Activated naive CD4-positive, alpha-beta T cell treated with anti-CD3 and anti-CD28 coated beads for 36 hours (primary cell): Measurements from ENCODE around the gene SCUBE1. TPM values are rescaled to one million over a fixed set of nuclear protein-coding genes. Genes with fewer than 3 reads are reported as not detected.

Source experiments
- CTCF ChIA-PET: fragments of 350-600 bp; sonication (Branson Sonifier 250); formaldehyde crosslinking; loops from one replicate; lab custom pipeline; 2021; ENCODE audit warnings: antibody characterized with exemption; lab: Charles Lee
- DNase-seq: peaks from one replicate; pipeline ENCODE4 v3.0.0-alpha.2; 2020
- H3K27ac Mint-ChIP-seq: one replicate; pipeline ENCODE4 v1.8.0; 2021; ENCODE audit warnings: mild to moderate bottlenecking, mixed read lengths
- H3K27me3 Mint-ChIP-seq: one replicate; pipeline ENCODE4 v1.8.0; 2021; ENCODE audit warnings: low read depth, mixed read lengths
- H3K36me3 Mint-ChIP-seq: one replicate; pipeline ENCODE4 v1.8.0; 2021; ENCODE audit warnings: low read depth, mixed read lengths
- H3K4me1 Mint-ChIP-seq: one replicate; pipeline ENCODE4 v1.8.0; 2021; ENCODE audit warnings: low read depth, mixed read lengths
- H3K4me3 Mint-ChIP-seq: one replicate; pipeline ENCODE4 v1.8.0; 2021; ENCODE audit warnings: mild to moderate bottlenecking, moderate library complexity, mixed read lengths
- H3K9me3 Mint-ChIP-seq: one replicate; pipeline ENCODE4 v1.8.0; 2021; ENCODE audit warnings: mixed read lengths
- intact Hi-C: fragments of 100-400 bp; cut with micrococcal nuclease; formaldehyde crosslinking; loops from one replicate; pipeline ENCODE4 v1.15.1; 2023
- total RNA-seq, 2 experiments: library from RNA; stranded (reverse); gene quantifications; one replicate each; pipeline ENCODE4 v1.2.3, GENCODE V29; 2021

SCUBE1 gene
- total RNA-seq, 2 experiments from 2014 or later, result not detected

GRCh38 chr22:43269646-43270045, 73.5 kb downstream of the SCUBE1 start:
- no peaks in the 10 kb centered on the region for H3K9me3 Mint-ChIP-seq

GRCh38 chr22:43269246-43269645, 73.9 kb downstream of the SCUBE1 start:
- Mint-ChIP-seq H3K27ac (no peak overlapping the region), H3K9me3 (no peaks in the 10 kb centered on the region), H3K36me3 (no peaks in the 10 kb centered on the region), H3K4me3 (no peak overlapping the region), H3K27me3 (no peaks in the 10 kb centered on the region), H3K4me1 (peaks cover 4% of the 10 kb centered on the region)
- no peak for DNase-seq
- intact Hi-C loops, result no loop called here
- CTCF ChIA-PET, result interaction anchor here (0.7 to 1.7 kb wide), 2 partner anchors 16 to 77 kb away, joined by 3 to 12 read pairs; no protein-coding TSS in a partner anchor

More at GRCh38 chr22:43269646-43270045, 73.5 kb downstream of the SCUBE1 start:
- intact Hi-C loops, result no loop called here
- no peaks in the 10 kb centered on the region for H3K36me3 Mint-ChIP-seq
- H3K27ac Mint-ChIP-seq, result no peak overlapping the region
- peaks cover 2% of the 10 kb centered on the region for H3K4me1 Mint-ChIP-seq
- DNase-seq, result no peak
- CTCF ChIA-PET, result interaction anchor here (0.5 to 1.7 kb wide), 3 partner anchors 16 to 77 kb away, joined by 3 to 12 read pairs (median 3); no protein-coding TSS in a partner anchor
- H3K27me3 Mint-ChIP-seq, result no peaks in the 10 kb centered on the region
- H3K4me3 Mint-ChIP-seq, result no peak overlapping the region

GRCh38 chr22:43267981-43268660, 75.1 kb downstream of the SCUBE1 start:
- H3K36me3 Mint-ChIP-seq, result no peaks in the 10 kb centered on the region
- no peak overlapping the region for H3K27ac Mint-ChIP-seq
- CTCF ChIA-PET, result interaction anchor here (1.1 to 1.2 kb wide), 2 partner anchors 36 to 78 kb away, joined by 3 to 4 read pairs; no protein-coding TSS in a partner anchor
- DNase-seq, result no peak
- H3K4me3 Mint-ChIP-seq, result no peak overlapping the region
- H3K4me1 Mint-ChIP-seq, result peaks cover 15% of the 10 kb centered on the region
- intact Hi-C loops, result no loop called here
- no peaks in the 10 kb centered on the region for H3K27me3 Mint-ChIP-seq
- H3K9me3 Mint-ChIP-seq, result no peaks in the 10 kb centered on the region

- intact Hi-C loops, result no loop called here
- CTCF ChIA-PET, result interaction anchor here (1.1 to 1.2 kb wide), 2 partner anchors 36 to 79 kb away, joined by 3 to 4 read pairs; no protein-coding TSS in a partner anchor
Observed at GRCh38 chr22:43267332-43267980, 75.7 kb downstream of the SCUBE1 start.

GRCh38 chr22:43266076-43266475, 77.1 kb downstream of the SCUBE1 start:
- Mint-ChIP-seq H3K27ac (no peak overlapping the region), H3K27me3 (no peaks in the 10 kb centered on the region), H3K4me3 (no peak overlapping the region), H3K9me3 (no peaks in the 10 kb centered on the region), H3K36me3 (no peaks in the 10 kb centered on the region), H3K4me1 (peaks cover 18% of the 10 kb centered on the region)
- DNase-seq, result no peak
- CTCF ChIA-PET, result interaction anchor here (0.7 to 1.4 kb wide), 2 partner anchors 8 to 80 kb away, joined by 3 to 7 read pairs; no protein-coding TSS in a partner anchor
- intact Hi-C loops, result no loop called here

More at GRCh38 chr22:43267332-43267980, 75.7 kb downstream of the SCUBE1 start:
- Mint-ChIP-seq H3K27ac (no peak overlapping the region), H3K27me3 (no peaks in the 10 kb centered on the region), H3K4me3 (no peak overlapping the region), H3K4me1 (peaks cover 18% of the 10 kb centered on the region), H3K9me3 (no peaks in the 10 kb centered on the region), H3K36me3 (no peaks in the 10 kb centered on the region)
- DNase-seq, result no peak

GRCh38 chr22:43263645-43264514, 79.3 kb downstream of the SCUBE1 start:
- CTCF ChIA-PET, result interaction anchor here (0.8 to 1.5 kb wide), 3 partner anchors 10 to 82 kb away, joined by 3 to 8 read pairs (median 5); no protein-coding TSS in a partner anchor
- Mint-ChIP-seq H3K27me3 (no peaks in the 10 kb centered on the region), H3K9me3 (no peaks in the 10 kb centered on the region), H3K4me3 (peak overlapping the region; percentile 49), H3K4me1 (peaks cover 18% of the 10 kb centered on the region), H3K36me3 (no peaks in the 10 kb centered on the region), H3K27ac (peak overlapping the region; percentile 72)
- peak; percentile 96 for DNase-seq
- intact Hi-C loops, result loop anchor here (5.0 kb wide), 1 partner anchor 77 kb away; the partner anchor contains the start of gene TTLL12

GRCh38 chr22:43262990-43263644, 80.1 kb downstream of the SCUBE1 start:
- peaks cover 18% of the 10 kb centered on the region for H3K4me1 Mint-ChIP-seq
- peak; percentile 47 for DNase-seq
- no peaks in the 10 kb centered on the region for H3K36me3 Mint-ChIP-seq
- intact Hi-C loops, result loop anchor here (5.0 kb wide), 1 partner anchor 76 kb away; the partner anchor contains the start of gene TTLL12
- H3K4me3 Mint-ChIP-seq, result peak overlapping the region; percentile 49
- no peaks in the 10 kb centered on the region for H3K9me3 Mint-ChIP-seq
- CTCF ChIA-PET, result interaction anchor here (0.8 to 1.5 kb wide), 2 partner anchors 11 to 31 kb away, joined by 3 to 8 read pairs; no protein-coding TSS in a partner anchor
- H3K27ac Mint-ChIP-seq, result peak overlapping the region; percentile 72
- H3K27me3 Mint-ChIP-seq, result no peaks in the 10 kb centered on the region

- H3K27ac Mint-ChIP-seq, result no peak overlapping the region
- peaks cover 2% of the 10 kb centered on the region for H3K27me3 Mint-ChIP-seq
- no peaks in the 10 kb centered on the region for H3K9me3 Mint-ChIP-seq
- DNase-seq, result no peak
- H3K4me3 Mint-ChIP-seq, result no peak overlapping the region
- H3K4me1 Mint-ChIP-seq, result peaks cover 23% of the 10 kb centered on the region
- CTCF ChIA-PET, result interaction anchor here (1.3 to 2.5 kb wide), 4 partner anchors 13 to 86 kb away, joined by 3 to 9 read pairs (median 4); no protein-coding TSS in a partner anchor
- no peaks in the 10 kb centered on the region for H3K36me3 Mint-ChIP-seq
- intact Hi-C loops, result loop anchor here (5.0 kb wide), 1 partner anchor 73 kb away; the partner anchor contains the start of gene TTLL12
Observed at GRCh38 chr22:43260331-43261231, 82.6 kb downstream of the SCUBE1 start.

- peaks cover 6% of the 10 kb centered on the region for H3K4me1 Mint-ChIP-seq
- no peaks in the 10 kb centered on the region for H3K36me3 Mint-ChIP-seq
- CTCF ChIA-PET, result interaction anchor here (1.0 kb wide), 1 partner anchor 16 kb away, joined by 3 read pairs; no protein-coding TSS in a partner anchor
- no peak overlapping the region for H3K4me3 Mint-ChIP-seq
- no peak overlapping the region for H3K27ac Mint-ChIP-seq
- no peaks in the 10 kb centered on the region for H3K9me3 Mint-ChIP-seq
- DNase-seq, result no peak
- intact Hi-C loops, result no loop called here
- peaks cover 2% of the 10 kb centered on the region for H3K27me3 Mint-ChIP-seq
Observed at GRCh38 chr22:43257961-43258360, 85.2 kb downstream of the SCUBE1 start.

GRCh38 chr22:43257549-43257948, 85.6 kb downstream of the SCUBE1 start:
- no peak overlapping the region for H3K27ac Mint-ChIP-seq
- no peaks in the 10 kb centered on the region for H3K9me3 Mint-ChIP-seq
- no peaks in the 10 kb centered on the region for H3K36me3 Mint-ChIP-seq
- no peak for DNase-seq
- CTCF ChIA-PET, result interaction anchor here (1.0 kb wide), 1 partner anchor 16 kb away, joined by 3 read pairs; no protein-coding TSS in a partner anchor
- peaks cover 2% of the 10 kb centered on the region for H3K27me3 Mint-ChIP-seq
- H3K4me1 Mint-ChIP-seq, result peaks cover 5% of the 10 kb centered on the region
- intact Hi-C loops, result no loop called here
- H3K4me3 Mint-ChIP-seq, result no peak overlapping the region
